Measurements from ENCODE around the gene SLC4A1AP.

SLC4A1AP gene

DNA sequence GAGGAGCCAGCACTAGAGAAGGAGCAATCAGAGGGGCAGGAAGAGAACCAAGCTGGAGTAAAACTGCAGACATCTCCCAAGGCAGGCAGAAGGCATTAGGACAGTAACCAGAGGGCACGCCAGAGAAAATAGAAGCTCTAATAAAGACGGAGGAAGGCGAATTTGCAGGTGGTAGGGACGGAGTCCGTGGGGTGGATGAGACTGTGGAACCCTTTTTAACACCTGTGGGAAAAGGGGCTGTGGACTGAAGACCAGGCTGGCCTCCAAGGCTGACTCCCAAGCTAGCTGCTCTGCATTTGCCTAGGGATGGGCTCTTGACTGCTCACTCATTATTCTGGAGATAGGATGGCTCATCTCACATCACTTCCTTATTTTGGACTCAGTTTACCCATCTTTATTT is 49.5 kb downstream of the SLC4A1AP start:
- TF ChIP-seq, protein P1, sequence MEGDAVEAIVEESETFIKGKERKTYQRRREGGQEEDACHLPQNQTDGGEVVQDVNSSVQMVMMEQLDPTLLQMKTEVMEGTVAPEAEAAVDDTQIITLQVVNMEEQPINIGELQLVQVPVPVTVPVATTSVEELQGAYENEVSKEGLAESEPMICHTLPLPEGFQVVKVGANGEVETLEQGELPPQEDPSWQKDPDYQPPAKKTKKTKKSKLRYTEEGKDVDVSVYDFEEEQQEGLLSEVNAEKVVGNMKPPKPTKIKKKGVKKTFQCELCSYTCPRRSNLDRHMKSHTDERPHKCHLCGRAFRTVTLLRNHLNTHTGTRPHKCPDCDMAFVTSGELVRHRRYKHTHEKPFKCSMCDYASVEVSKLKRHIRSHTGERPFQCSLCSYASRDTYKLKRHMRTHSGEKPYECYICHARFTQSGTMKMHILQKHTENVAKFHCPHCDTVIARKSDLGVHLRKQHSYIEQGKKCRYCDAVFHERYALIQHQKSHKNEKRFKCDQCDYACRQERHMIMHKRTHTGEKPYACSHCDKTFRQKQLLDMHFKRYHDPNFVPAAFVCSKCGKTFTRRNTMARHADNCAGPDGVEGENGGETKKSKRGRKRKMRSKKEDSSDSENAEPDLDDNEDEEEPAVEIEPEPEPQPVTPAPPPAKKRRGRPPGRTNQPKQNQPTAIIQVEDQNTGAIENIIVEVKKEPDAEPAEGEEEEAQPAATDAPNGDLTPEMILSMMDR (IDR thresholded peaks at IDR 0.05; ENCODE audit: poor library complexity, severe bottlenecking) = no peak
- H3K4me1 ChIP-seq (ENCODE audit: insufficient read depth, poor library complexity, severe bottlenecking) = peaks cover 21% of the 10 kb centered on the region
- H3K36me3 ChIP-seq (ENCODE audit: low read depth) = no peaks in the 10 kb centered on the region
- no peak overlapping the region for H3K4me3 ChIP-seq (ENCODE audit: severe bottlenecking)
- ATAC-seq (ENCODE audit: low read depth) = no peak
- no peaks in the 10 kb centered on the region for H3K27me3 ChIP-seq (ENCODE audit: insufficient read depth, poor library complexity, severe bottlenecking)
- H3K27ac ChIP-seq (ENCODE audit: poor library complexity, severe bottlenecking) = no peak overlapping the region
- no peak for DNase-seq (ENCODE audit: low spot score)
- no peaks in the 10 kb centered on the region for H3K9me3 ChIP-seq (ENCODE audit: severe bottlenecking)

DNA sequence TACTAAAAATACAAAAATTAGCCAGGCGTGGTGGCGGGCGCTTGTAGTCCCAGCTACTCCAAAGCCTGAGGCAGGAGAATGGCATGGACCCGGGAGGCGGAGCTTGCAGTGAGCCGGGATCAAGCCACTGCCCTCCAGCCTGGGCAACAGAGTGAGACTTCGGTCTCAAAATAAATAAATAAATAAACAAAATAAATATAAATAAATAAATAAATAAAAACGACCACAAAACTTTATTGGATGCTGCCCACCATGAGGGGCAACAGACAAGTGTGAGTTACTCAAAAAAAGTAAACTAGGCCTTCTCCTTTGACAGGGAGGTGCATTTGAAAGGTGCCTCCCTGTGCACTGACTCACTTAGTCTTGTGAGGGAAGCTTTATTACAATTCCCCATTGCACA is 50.4 kb downstream of the SLC4A1AP start:
- no peak overlapping the region for H3K4me3 ChIP-seq (ENCODE audit: severe bottlenecking)
- peaks cover 21% of the 10 kb centered on the region for H3K4me1 ChIP-seq (ENCODE audit: insufficient read depth, poor library complexity, severe bottlenecking)
- peak overlapping the region; percentile 32 for H3K27ac ChIP-seq (ENCODE audit: poor library complexity, severe bottlenecking)
- DNase-seq (ENCODE audit: low spot score) (no peak), ATAC-seq (ENCODE audit: low read depth) (no peak)
- H3K36me3 ChIP-seq (ENCODE audit: low read depth) = no peaks in the 10 kb centered on the region
- TF ChIP-seq, protein P1 (IDR thresholded peaks at IDR 0.05; ENCODE audit: poor library complexity, severe bottlenecking) = no peak
- no peaks in the 10 kb centered on the region for H3K9me3 ChIP-seq (ENCODE audit: severe bottlenecking)
- no peaks in the 10 kb centered on the region for H3K27me3 ChIP-seq (ENCODE audit: insufficient read depth, poor library complexity, severe bottlenecking)

DNA sequence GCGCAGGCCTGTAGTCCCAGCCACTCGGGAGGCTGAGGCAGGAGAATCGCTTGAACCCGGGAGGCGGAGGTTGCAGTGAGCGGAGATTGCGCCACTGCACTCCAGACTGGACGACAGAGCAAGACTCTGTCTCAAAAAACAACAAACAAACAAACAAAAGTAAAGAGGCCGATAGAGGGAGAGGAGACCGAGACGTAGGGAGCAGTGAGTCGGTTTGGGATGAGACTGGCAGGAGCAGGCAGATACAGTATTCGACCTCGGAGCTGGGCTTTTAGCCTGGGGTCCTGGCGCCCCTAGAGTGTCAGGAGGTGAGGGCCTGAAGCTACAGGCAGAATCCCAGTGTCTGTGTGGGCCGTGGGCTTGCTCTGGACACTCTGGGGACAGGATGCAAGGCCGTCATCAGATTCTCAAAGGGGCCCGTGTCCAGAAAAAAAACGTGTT is 51.2 kb downstream of the SLC4A1AP start:
- Histone ChIP-seq H3K4me1 (ENCODE audit: insufficient read depth, poor library complexity, severe bottlenecking) (peaks cover 24% of the 10 kb centered on the region), H3K9me3 (ENCODE audit: severe bottlenecking) (no peaks in the 10 kb centered on the region), H3K27ac (ENCODE audit: poor library complexity, severe bottlenecking) (peak overlapping the region; percentile 32), H3K36me3 (ENCODE audit: low read depth) (no peaks in the 10 kb centered on the region), H3K4me3 (ENCODE audit: severe bottlenecking) (peak overlapping the region; percentile 19), H3K27me3 (ENCODE audit: insufficient read depth, poor library complexity, severe bottlenecking) (no peaks in the 10 kb centered on the region)
- ATAC-seq (ENCODE audit: low read depth) (no peak), DNase-seq (ENCODE audit: low spot score) (no peak)
- TF ChIP-seq, protein P1 (IDR thresholded peaks at IDR 0.05; ENCODE audit: poor library complexity, severe bottlenecking) = no peak

DNA sequence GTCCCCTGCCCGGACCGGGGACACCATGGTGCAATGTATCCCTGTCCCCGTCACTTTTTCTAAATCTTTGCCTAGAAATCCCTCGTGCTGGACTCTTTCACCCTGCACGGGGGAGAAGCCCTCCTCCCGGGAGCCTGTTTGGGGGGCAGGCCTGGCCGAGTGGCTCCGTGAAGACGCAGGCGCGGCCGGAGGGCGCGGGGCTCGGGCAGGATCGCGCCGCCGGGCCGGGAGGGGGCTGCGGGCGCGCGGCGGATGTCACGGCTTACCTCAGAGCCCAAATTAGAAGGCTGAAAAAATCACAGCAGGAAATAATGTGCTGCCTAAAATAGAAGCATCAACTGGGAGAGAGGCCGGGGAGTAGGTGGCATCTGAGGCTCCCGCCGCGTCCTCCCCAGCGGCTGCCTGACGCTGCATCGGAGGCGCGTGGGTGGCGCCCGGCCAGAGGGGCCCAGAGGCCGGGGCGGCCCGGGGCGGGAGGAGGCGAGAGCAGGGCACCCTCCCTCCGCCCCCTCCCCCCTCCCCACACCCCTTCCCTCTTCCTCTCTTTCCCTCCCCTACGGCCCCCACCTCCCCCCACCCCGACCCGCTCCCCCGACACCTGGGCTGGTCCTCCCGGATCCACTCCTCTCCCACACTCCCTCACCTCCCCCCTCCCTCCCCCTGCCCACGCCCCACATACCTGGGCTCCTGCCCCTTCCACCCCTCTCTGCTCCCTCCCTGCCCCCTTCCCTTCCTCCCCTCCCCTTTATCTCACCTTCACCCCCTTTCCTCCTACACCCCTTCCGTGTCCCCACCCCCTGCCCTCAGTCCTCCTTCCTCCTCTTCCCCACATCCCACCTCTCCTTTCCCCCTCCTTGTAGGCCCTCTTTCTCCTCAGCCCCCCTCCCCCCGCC is 51.9 kb downstream of the SLC4A1AP start:
- ATAC-seq (ENCODE audit: low read depth) (peak; percentile 32; the same call in 2 of the 3 replicates), DNase-seq (ENCODE audit: low spot score) (no peak)
- no peaks in the 10 kb centered on the region for H3K27me3 ChIP-seq (ENCODE audit: insufficient read depth, poor library complexity, severe bottlenecking)
- TF ChIP-seq, protein P1 (IDR thresholded peaks at IDR 0.05; ENCODE audit: poor library complexity, severe bottlenecking) = no peak
- peak overlapping the region; percentile 32 for H3K27ac ChIP-seq (ENCODE audit: poor library complexity, severe bottlenecking)
- H3K4me1 ChIP-seq (ENCODE audit: insufficient read depth, poor library complexity, severe bottlenecking) = peaks cover 27% of the 10 kb centered on the region
- H3K9me3 ChIP-seq (ENCODE audit: severe bottlenecking) = no peaks in the 10 kb centered on the region
- H3K36me3 ChIP-seq (ENCODE audit: low read depth) = no peaks in the 10 kb centered on the region
- peak overlapping the region; percentile 19 for H3K4me3 ChIP-seq (ENCODE audit: severe bottlenecking)
